ENCODE results near the gene STIMATE. TPM values are rescaled to one million over a fixed set of nuclear protein-coding genes. Genes with fewer than 3 reads are reported as not detected.

The STIMATE gene
- total and polyA plus RNA-seq, 12 donors, result 4.0 to 9.7 (median 6.9) TPM

DNA sequence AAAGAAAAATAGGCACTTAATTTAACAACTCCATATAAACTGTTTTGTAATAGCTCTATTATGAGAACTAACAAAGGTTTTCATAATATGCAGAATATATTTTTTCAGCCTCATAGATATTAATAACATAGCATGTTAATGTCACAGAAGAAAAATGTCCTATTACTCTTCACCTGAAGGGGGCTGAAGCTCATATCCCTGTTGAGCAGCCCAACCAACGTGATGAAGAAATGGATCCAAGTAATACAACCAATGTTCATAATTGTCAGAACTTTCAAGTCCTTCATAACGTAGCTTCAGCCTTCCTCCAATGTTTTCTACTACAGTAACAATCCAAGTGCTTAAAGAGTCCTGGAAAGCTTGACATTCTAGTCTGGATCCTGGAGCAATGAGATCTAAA lies 34.5 kb upstream of the STIMATE start:
- no peak for ATAC-seq
- Histone ChIP-seq H3K36me3 (peaks cover 0 to 48% (median 7%) of the 10 kb centered on the region in 9 donors), H3K27ac (no peak overlapping the region), H3K9me3 (no peaks in the 10 kb centered on the region), H3K4me3 (no peak overlapping the region), H3K4me1 (peaks cover 0 to 14% (median 0%) of the 10 kb centered on the region in 9 donors), H3K27me3 (no peaks in the 10 kb centered on the region)
- WGBS, 2 donors, result 81 to 86% methylated on average over 2 of the region's 2 CpGs
- no peak for DNase-seq
- intact Hi-C loops (cut with DNase I), result loop anchor here in 8 of 10 donors (1.0 to 10.0 kb wide), 7 partner anchors 81 to 190 kb away; partner anchors contain the start of gene SFMBT1 (in 2 of the 8)
- TF ChIP-seq, protein P1, sequence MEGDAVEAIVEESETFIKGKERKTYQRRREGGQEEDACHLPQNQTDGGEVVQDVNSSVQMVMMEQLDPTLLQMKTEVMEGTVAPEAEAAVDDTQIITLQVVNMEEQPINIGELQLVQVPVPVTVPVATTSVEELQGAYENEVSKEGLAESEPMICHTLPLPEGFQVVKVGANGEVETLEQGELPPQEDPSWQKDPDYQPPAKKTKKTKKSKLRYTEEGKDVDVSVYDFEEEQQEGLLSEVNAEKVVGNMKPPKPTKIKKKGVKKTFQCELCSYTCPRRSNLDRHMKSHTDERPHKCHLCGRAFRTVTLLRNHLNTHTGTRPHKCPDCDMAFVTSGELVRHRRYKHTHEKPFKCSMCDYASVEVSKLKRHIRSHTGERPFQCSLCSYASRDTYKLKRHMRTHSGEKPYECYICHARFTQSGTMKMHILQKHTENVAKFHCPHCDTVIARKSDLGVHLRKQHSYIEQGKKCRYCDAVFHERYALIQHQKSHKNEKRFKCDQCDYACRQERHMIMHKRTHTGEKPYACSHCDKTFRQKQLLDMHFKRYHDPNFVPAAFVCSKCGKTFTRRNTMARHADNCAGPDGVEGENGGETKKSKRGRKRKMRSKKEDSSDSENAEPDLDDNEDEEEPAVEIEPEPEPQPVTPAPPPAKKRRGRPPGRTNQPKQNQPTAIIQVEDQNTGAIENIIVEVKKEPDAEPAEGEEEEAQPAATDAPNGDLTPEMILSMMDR (IDR thresholded peaks at IDR 0.05), result no peak

DNA sequence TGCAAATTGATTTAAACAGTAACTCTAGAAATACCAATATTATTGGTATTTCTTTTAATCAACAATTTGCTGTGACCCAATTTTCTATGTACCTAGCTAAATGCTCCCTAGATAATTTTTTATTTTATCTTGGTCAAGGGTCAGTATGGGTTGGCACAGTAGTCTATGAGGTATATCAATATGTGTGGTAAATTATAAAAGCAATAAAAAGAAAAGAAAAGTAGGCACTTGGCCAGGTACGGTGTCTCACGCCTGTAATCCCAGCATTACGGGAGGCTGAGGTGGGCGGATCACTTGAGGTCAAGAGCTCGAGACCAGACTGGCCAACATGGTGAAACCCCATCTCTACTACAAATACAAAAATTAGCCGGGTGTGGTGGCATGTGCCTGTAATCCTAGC lies 34.0 kb upstream of the STIMATE start:
- TF ChIP-seq, protein P1 (IDR thresholded peaks at IDR 0.05), result no peak
- no peaks in the 10 kb centered on the region for H3K27me3 ChIP-seq
- H3K9me3 ChIP-seq, result no peaks in the 10 kb centered on the region
- H3K4me3 ChIP-seq, result no peak overlapping the region
- DNase-seq (no peak), ATAC-seq (no peak)
- H3K36me3 ChIP-seq, result peaks cover 0 to 51% (median 7%) of the 10 kb centered on the region in 9 donors
- intact Hi-C loops (cut with DNase I), result loop anchor here in 8 of 10 donors (5.0 to 10.0 kb wide), 6 partner anchors 84 to 189 kb away; partner anchors contain the start of gene SFMBT1 (in 2 of the 8)
- peaks cover 0 to 18% (median 0%) of the 10 kb centered on the region in 9 donors for H3K4me1 ChIP-seq
- WGBS, 2 donors, result 83 to 90% methylated on average over 6 of the region's 6 CpGs
- H3K27ac ChIP-seq, result no peak overlapping the region

DNA sequence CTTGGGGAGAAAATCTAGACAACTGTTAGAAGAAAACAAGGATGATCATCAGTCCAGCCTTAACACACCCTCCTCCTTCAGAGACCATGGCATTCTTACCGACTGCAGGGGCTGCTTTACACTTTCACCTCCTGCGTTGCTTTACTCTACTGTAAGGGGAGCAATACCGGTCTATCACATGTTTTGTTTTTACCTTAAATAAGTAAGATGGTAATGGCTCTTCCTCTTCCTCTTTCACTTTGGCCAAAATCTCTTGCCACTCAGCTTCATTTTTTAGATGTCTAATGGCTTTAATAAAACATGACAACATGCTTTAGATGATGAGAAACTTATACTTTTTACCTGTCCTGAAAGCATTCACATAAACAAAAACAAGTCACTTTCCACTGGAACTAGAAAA lies 33.4 kb upstream of the STIMATE start:
- no peak for ATAC-seq
- no peak for DNase-seq
- no peaks in the 10 kb centered on the region for H3K9me3 ChIP-seq
- peaks cover 0 to 56% (median 7%) of the 10 kb centered on the region in 9 donors for H3K36me3 ChIP-seq
- 84 to 88% methylated on average over 3 of the region's 3 CpGs for WGBS, 2 donors
- peaks cover 0 to 24% (median 0%) of the 10 kb centered on the region in 9 donors for H3K4me1 ChIP-seq
- intact Hi-C loops (cut with DNase I), result loop anchor here in 8 of 10 donors (5.0 to 10.0 kb wide), 6 partner anchors 83 to 188 kb away; partner anchors contain the start of gene SFMBT1 (in 2 of the 8)
- no peaks in the 10 kb centered on the region for H3K27me3 ChIP-seq
- TF ChIP-seq, protein P1 (IDR thresholded peaks at IDR 0.05), result no peak
- H3K27ac ChIP-seq, result no peak overlapping the region
- no peak overlapping the region for H3K4me3 ChIP-seq

DNA sequence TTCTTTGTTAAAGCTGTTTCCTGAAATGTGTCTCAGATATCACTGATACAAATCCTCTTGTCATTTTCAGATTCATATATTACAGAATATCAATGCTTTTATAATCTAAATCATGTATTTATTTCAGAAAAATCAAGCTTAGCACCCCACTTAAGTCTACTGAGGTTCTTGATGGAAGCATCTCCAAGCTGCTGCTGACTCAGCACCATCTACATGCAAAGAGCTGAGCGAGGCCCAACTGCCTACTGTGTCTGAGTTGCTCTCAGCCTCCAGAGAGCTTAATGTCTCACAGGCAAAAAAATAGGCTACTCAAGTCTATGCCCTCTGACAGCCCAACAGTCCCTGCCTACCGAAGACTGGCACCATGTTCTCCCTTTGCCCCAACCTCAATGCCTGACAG lies 29.2 kb upstream of the STIMATE start:
- intact Hi-C loops (cut with DNase I), result loop anchor here in 2 of 10 donors (10.0 kb wide), 1 partner anchor 182 kb away; no protein-coding TSS in a partner anchor
- peaks cover 0 to 32% (median 0%) of the 10 kb centered on the region in 9 donors for H3K4me1 ChIP-seq
- H3K36me3 ChIP-seq, result peaks cover 0 to 76% (median 7%) of the 10 kb centered on the region in 9 donors
- H3K9me3 ChIP-seq, result no peaks in the 10 kb centered on the region
- TF ChIP-seq, protein P1 (IDR thresholded peaks at IDR 0.05), result no peak
- no peak overlapping the region for H3K27ac ChIP-seq
- ATAC-seq (no peak), DNase-seq (no peak)
- H3K4me3 ChIP-seq, result no peak overlapping the region
- WGBS, 2 donors, result 94 to 96% methylated on average over 2 of the region's 2 CpGs
- no peaks in the 10 kb centered on the region for H3K27me3 ChIP-seq
